Right lobe of liver (tissue), 4 donors: ENCODE measurements around the gene FNDC3B.

Source experiments
- POLR2A ChIP-seq: fragments of 450-650 bp; IDR thresholded peaks from one replicate; pipeline ENCODE4 v1.6.1; 2017; ENCODE audit warnings: antibody characterized with exemption, mild to moderate bottlenecking
- TF ChIP-seq, protein P1 (sequence below), 4 donors: fragments of 200-600 bp in 3 of 4; fragments of 450-650 bp in 1 of 4; IDR thresholded peaks; one replicate each; pipeline versions ENCODE4 v1.5.1 to v1.8.0; 2016 to 2022; ENCODE audit warnings: antibody characterized with exemption in 4 of 4, mild to moderate bottlenecking in 2 of 4
- donor health status: DM: no; HTN: no; CAD: no.
- donor health status: DM: no; HTN: no; CAD: no.
- donor health status: DM: no; HTN: yes; CAD: no.

DNA sequence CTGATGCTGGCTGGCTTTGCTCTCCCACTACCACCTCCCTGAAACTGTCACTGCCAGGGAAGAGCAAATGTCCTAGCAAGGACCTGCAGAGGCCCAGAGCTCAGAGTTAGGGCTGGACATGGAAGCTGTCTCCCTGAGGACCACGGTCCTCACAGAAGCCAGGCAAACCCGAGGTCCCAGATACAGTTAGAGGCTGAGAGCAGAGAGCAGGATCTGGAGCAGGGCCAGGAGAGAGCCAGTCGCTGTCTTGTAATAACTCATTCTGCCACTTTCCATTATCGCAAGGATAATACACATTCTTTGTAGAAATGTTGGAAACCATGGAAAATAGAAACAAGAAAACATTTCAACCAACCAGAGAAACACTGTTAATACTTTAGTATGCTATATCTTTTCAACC is 398.8 kb downstream of the FNDC3B start:
- TF ChIP-seq, protein P1, sequence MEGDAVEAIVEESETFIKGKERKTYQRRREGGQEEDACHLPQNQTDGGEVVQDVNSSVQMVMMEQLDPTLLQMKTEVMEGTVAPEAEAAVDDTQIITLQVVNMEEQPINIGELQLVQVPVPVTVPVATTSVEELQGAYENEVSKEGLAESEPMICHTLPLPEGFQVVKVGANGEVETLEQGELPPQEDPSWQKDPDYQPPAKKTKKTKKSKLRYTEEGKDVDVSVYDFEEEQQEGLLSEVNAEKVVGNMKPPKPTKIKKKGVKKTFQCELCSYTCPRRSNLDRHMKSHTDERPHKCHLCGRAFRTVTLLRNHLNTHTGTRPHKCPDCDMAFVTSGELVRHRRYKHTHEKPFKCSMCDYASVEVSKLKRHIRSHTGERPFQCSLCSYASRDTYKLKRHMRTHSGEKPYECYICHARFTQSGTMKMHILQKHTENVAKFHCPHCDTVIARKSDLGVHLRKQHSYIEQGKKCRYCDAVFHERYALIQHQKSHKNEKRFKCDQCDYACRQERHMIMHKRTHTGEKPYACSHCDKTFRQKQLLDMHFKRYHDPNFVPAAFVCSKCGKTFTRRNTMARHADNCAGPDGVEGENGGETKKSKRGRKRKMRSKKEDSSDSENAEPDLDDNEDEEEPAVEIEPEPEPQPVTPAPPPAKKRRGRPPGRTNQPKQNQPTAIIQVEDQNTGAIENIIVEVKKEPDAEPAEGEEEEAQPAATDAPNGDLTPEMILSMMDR (IDR thresholded peaks at IDR 0.05), result no peak
- no peak for TF ChIP-seq POLR2A
